Measurements from ENCODE around the gene ADAMTSL3.

- TF ChIP-seq POLR2A (IDR thresholded peaks at IDR 0.05), result no peak
- no peak for TF ChIP-seq CTCF (IDR thresholded peaks at IDR 0.05)
Observed at GRCh38 chr15:83855956-83856355, 202.0 kb downstream of the ADAMTSL3 start.
